Right cardiac atrium (tissue), 5 donors: Measurements from ENCODE around the gene NT5DC1. TPM values are rescaled to one million over a fixed set of nuclear protein-coding genes. Genes with fewer than 3 reads are reported as not detected.

Experiments
- ATAC-seq, 2 donors: fragments of 200-7000 bp; cut with Tn5 transposase; one replicate each; pipeline versions ENCODE4 v1.8.0 to v1.9.1; 2020; ENCODE audit warnings: moderate library complexity in 2 of 2, mild to moderate bottlenecking in 1 of 2
- DNase-seq, 3 donors: peaks; one replicate each; pipeline ENCODE4 v3.0.0-alpha.2; 2020
- H3K27ac ChIP-seq: one replicate; pipeline ENCODE4 v1.5.1; 2013; ENCODE audit warnings: mild to moderate bottlenecking, low read length, control low read depth, moderate library complexity
- H3K27me3 ChIP-seq: one replicate; pipeline ENCODE4 v1.6.1; 2013; ENCODE audit not compliant: control insufficient read depth, insufficient read depth
- H3K4me1 ChIP-seq: one replicate; pipeline ENCODE4 v1.6.1; 2013; ENCODE audit warnings: low read length; ENCODE audit not compliant: control insufficient read depth, insufficient read depth
- H3K4me3 ChIP-seq: one replicate; pipeline ENCODE4 v1.5.1; 2013; ENCODE audit warnings: low read length, control low read depth
- H3K9me3 ChIP-seq: one replicate; pipeline ENCODE4 v1.6.1; 2013; ENCODE audit warnings: low read length; ENCODE audit not compliant: control insufficient read depth
- WGBS: extraction: QIAGEN DNeasy Blood & Tissue Kit; methylation state at CpG from one replicate; pipeline ENCODE4 v1.1.7; 2013; 5-methylcytosine and 5-hydroxymethylcytosine counted together
- intact Hi-C, 4 donors: fragments of 100-400 bp; cut with DNase I; formaldehyde crosslinking; loops; one replicate each; pipeline versions ENCODE4 v1.11.0 to v1.14.0; 2022 to 2023
- polyA plus RNA-seq: library from polyadenylated mRNA; stranded (reverse); fragments of 200-250 nt; gene quantifications from one replicate; pipeline ENCODE4 v1.2.3, GENCODE V29; 2013
- total RNA-seq, 4 donors: library from RNA; stranded (reverse); fragmentation: NEBNext Ultra II Directional; extraction: Animal tissue kit (Norgen Biotek cat#: 25700); gene quantifications; one replicate each; pipeline ENCODE4 v1.2.1, GENCODE V29; 2021
- donor health status: healthy with polysubstance abuse.
- donor health status: DM: no; HTN: yes; CAD: no.
- donor health status: DM: no; HTN: no; CAD: no.
- donor health status: DM: no; HTN: yes; CAD: no; lungs with severe emphysema.
- donor health status: DM: yes; HTN: yes; CAD: no.

Gene NT5DC1
- total and polyA plus RNA-seq, 5 donors, result 10.2 to 61.7 (median 51.6) TPM

DNA sequence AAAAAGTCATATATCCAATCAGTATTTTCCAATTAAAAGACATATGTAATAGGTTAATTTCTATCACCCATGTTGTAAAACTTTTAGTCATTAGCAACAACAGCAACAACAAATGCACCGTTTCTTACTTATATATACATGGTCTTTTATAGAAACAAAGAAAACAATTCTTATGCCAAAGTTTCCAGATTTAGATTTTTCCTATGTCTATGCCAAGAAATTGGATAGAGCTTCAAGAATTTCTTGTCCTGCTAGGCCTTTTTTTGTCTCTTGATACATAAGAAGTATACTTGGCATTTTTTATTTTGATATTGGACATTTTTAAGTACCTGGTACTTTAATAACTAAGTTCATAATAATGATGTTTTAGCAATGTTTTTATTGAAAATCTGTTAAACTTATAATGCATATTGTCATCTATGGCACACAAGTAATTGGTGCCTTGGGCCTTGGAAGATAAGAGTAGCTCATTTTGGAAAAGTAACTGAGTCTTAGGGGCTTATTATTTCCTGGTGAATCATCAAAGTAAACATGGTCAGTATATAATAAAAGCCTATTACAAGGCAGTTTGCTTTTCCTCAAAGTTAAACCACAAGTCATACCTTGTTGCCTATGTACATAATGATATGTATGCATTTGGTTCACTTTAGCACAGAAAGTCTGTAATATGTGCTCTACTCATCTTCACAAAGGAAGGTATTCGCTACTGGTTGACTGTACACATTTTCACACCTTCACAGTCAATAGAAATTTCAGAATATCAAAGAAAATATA lies 29.9 kb upstream of the NT5DC1 start:
- no peaks in the 10 kb centered on the region for H3K9me3 ChIP-seq
- WGBS, result 54% methylated on average over 2 of the region's 2 CpGs
- intact Hi-C loops, result no loop called here

DNA sequence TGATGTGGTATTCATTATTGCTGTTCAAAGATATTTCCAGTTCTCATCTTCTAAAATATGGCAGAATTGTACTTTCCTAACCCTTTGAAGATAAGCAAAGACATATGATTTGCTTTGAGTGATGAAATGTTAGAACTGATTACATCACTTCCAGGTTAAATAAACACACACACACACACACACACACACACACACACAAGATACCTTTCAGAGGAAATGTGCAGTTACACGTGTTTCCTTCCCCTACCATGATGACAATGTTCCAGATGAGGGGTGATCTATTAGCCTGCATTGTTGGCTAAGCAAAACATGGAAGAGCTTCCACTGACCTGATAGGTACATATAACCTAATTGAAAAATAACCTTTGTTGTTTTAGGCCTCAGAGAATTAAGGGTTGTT lies 28.3 kb upstream of the NT5DC1 start:
- peaks cover 1% of the 10 kb centered on the region for H3K4me1 ChIP-seq
- WGBS, result 56% methylated on average over 1 of the region's 1 CpG

More for the DNA sequence above, 29.9 kb upstream of the NT5DC1 start:
- Histone ChIP-seq H3K4me1 (peaks cover 1% of the 10 kb centered on the region), H3K27ac (no peak overlapping the region), H3K27me3 (no peaks in the 10 kb centered on the region), H3K4me3 (no peak overlapping the region)
- ATAC-seq, result no peak
- no peak for DNase-seq

DNA sequence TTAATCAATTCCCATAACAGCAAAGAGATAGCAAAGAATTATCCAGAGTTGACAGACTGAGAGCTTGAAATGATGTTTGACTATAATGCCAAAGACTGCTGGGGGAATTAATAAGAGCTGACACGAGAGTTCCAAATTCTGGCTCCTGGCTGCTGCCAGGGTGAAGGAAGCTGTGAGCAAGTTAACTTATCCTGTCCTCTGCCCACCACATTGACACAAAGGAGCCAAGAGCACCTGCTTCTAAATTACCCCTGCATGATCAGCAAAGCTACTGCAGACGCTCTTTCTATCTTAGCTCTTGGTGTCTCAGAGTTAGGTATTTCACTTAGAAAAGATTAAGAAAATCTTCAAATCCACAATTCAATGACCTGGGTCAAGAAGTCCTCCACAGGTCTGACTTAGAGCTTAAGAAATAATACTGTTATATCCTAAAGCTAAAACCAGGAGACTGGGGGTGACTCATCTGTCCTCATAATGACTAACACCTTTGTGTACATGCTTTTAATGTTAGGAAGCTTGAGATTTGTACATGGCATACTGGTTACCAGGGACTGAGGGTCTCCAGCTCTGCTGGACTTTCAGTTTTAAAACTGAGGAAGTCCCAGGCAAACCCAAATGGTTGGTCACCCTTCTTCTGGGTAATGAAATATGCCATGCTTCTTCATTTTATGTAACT lies 26.8 kb upstream of the NT5DC1 start:
- Histone ChIP-seq H3K27me3 (no peaks in the 10 kb centered on the region), H3K9me3 (no peaks in the 10 kb centered on the region), H3K4me3 (no peak overlapping the region), H3K27ac (no peak overlapping the region), H3K4me1 (peaks cover 1% of the 10 kb centered on the region)
- ATAC-seq, result no peak
- no peak for DNase-seq
- WGBS, result 66% methylated on average over 2 of the region's 2 CpGs
- intact Hi-C loops, result no loop called here

More for the DNA sequence above, 28.3 kb upstream of the NT5DC1 start:
- DNase-seq (no peak), ATAC-seq (no peak)
- no peaks in the 10 kb centered on the region for H3K27me3 ChIP-seq
- H3K4me3 ChIP-seq, result no peak overlapping the region
- H3K9me3 ChIP-seq, result no peaks in the 10 kb centered on the region
- no peak overlapping the region for H3K27ac ChIP-seq
- intact Hi-C loops, result no loop called here

DNA sequence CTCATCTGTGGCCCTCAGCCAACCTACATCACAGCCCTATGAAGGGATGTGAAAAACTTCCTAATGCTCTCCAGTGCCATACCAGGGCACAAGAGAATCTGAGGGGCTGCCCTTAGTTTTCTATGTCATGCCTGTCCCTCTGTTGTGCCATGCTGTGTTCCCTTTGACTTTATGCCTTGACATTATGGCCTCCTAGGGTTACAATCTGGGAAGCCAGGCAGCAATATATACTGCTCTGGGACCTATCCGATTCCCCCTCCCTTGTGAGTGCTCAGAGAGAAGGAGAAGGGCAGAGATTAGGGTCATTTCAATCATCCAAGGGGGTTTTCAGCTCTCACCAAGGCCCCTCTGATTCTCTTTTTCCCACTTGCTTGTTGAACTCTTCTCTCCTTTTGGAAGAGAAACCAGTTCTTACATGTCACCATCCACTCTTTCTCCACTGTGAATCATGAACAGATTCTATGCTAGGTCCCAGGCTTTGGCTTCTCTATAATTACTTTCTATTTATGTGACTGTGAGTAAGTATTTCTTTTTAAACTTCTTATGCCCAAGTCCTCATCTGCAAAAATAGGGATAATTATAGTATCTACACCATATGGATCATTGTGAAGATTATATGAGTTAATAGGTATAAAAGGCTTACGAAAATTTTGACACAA lies 25.8 kb upstream of the NT5DC1 start:
- intact Hi-C loops, result no loop called here
- no peaks in the 10 kb centered on the region for H3K27me3 ChIP-seq
- no peaks in the 10 kb centered on the region for H3K9me3 ChIP-seq
- no peak overlapping the region for H3K27ac ChIP-seq
- no peak for ATAC-seq
- no peak for DNase-seq
- no peak overlapping the region for H3K4me3 ChIP-seq
- H3K4me1 ChIP-seq, result peaks cover 1% of the 10 kb centered on the region
- WGBS, result 90% methylated on average over 2 of the region's 2 CpGs

- peaks cover 1% of the 10 kb centered on the region for H3K4me1 ChIP-seq
- intact Hi-C loops, result no loop called here
- H3K27ac ChIP-seq, result no peak overlapping the region
- DNase-seq (no peak), ATAC-seq (no peak)
- H3K27me3 ChIP-seq, result no peaks in the 10 kb centered on the region
- H3K4me3 ChIP-seq, result no peak overlapping the region
- WGBS, result 68% methylated on average over 3 of the region's 3 CpGs
- no peaks in the 10 kb centered on the region for H3K9me3 ChIP-seq
Observed at GRCh38 chr6:116078522-116078921, 22.1 kb upstream of the NT5DC1 start.

DNA sequence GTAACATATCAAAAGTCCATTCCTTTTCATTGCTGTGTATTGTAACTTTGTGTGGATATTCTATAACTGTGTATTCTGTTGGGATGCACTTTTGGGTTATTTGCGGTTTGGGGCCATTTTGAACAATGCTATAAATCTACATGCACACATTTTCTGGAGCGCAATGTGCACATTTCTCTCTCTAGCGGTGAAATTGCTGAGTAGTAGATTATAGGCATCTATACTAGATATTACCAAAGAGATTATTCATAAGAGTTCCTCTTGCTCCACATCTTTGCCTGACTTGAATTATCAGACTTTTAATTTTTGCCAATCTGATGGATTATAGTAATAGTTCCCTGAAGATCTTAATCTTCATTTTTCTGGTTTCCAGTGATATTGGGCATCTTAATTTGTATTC lies 21.7 kb upstream of the NT5DC1 start:
- WGBS, result 96% methylated on average over 3 of the region's 3 CpGs
- no peak for ATAC-seq
- Histone ChIP-seq H3K27me3 (no peaks in the 10 kb centered on the region), H3K4me3 (no peak overlapping the region), H3K9me3 (no peaks in the 10 kb centered on the region), H3K4me1 (peaks cover 1% of the 10 kb centered on the region), H3K27ac (no peak overlapping the region)
- DNase-seq, result no peak
- intact Hi-C loops, result no loop called here

GRCh38 chr6:116083052-116083451 lies 17.6 kb upstream of the NT5DC1 start:
- 90% methylated on average over 5 of the region's 5 CpGs for WGBS
- no peak for ATAC-seq
- Histone ChIP-seq H3K4me3 (no peak overlapping the region), H3K27me3 (no peaks in the 10 kb centered on the region), H3K4me1 (no peaks in the 10 kb centered on the region), H3K9me3 (no peaks in the 10 kb centered on the region), H3K27ac (no peak overlapping the region)
- intact Hi-C loops, result no loop called here
- DNase-seq, result no peak

- DNase-seq, result no peak
- Histone ChIP-seq H3K27ac (no peak overlapping the region), H3K9me3 (no peaks in the 10 kb centered on the region), H3K4me1 (no peaks in the 10 kb centered on the region), H3K27me3 (no peaks in the 10 kb centered on the region), H3K4me3 (no peak overlapping the region)
- ATAC-seq, result no peak
- 68% methylated on average over 2 of the region's 2 CpGs for WGBS
- intact Hi-C loops, result no loop called here
Observed at GRCh38 chr6:116084284-116084683, 16.4 kb upstream of the NT5DC1 start.

DNA sequence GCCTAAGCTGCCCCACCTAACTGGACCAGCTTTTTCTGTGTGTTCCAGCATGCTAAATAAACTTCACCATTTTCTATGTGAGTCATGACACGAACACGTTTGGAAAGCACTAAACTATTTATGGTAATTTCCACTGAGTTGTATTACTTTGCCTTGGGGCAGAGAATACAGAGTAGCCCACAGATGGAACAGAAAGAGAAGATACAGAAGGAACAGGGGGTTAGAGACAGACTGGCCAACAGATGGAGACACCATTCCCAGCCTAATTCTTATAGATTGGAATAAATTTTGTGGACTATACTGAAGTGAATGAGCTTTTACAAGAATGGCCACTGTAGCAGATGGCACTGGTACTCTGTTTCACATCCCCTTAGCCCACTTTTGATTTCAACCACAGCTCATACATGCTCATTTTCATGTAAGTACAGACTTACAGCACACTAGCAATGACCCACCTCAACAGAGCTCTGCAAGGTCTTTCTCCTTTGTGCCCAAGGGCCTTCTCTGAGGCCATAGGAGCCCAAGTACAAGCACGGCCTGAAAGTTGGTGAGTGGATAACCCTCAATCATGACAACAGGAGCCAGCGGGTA lies 13.1 kb upstream of the NT5DC1 start:
- Histone ChIP-seq H3K27ac (no peak overlapping the region), H3K9me3 (no peaks in the 10 kb centered on the region), H3K27me3 (no peaks in the 10 kb centered on the region), H3K4me3 (no peak overlapping the region), H3K4me1 (no peaks in the 10 kb centered on the region)
- ATAC-seq, result no peak
- 65% methylated on average over 4 of the region's 4 CpGs for WGBS
- intact Hi-C loops, result no loop called here
- DNase-seq, result no peak

GRCh38 chr6:116088946-116089345 lies 11.7 kb upstream of the NT5DC1 start:
- DNase-seq, result no peak
- intact Hi-C loops, result no loop called here
- no peak overlapping the region for H3K4me3 ChIP-seq
- no peaks in the 10 kb centered on the region for H3K4me1 ChIP-seq
- H3K9me3 ChIP-seq, result no peaks in the 10 kb centered on the region
- H3K27me3 ChIP-seq, result no peaks in the 10 kb centered on the region
- no peak for ATAC-seq
- H3K27ac ChIP-seq, result no peak overlapping the region

DNA sequence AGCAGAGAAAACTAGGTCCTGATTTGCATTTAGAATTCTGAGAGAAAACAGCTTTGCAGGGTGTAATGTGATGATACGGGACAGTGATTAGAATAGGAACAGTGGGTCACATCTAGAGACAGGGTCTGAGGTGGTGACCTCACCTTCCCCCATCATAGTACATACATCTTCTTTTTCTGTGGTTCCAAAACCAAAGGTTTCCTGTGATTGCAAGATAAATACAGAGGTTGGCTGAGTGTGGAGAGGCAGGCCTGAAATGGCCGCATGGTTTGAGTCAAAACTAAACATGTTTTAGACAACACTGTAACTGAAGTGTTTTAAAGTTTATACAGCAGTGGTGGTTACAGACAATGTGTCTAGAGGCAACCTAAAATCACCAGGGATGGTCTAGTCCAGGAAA lies 10.4 kb upstream of the NT5DC1 start:
- DNase-seq (no peak), ATAC-seq (no peak)
- intact Hi-C loops, result no loop called here
- H3K9me3 ChIP-seq, result no peaks in the 10 kb centered on the region
- H3K4me3 ChIP-seq, result no peak overlapping the region
- 89% methylated on average over 2 of the region's 2 CpGs for WGBS
- H3K27ac ChIP-seq, result no peak overlapping the region
- H3K27me3 ChIP-seq, result no peaks in the 10 kb centered on the region
- peaks cover 3% of the 10 kb centered on the region for H3K4me1 ChIP-seq
